SK-N-SH treated with all-trans-retinoic acid at 6 μM for 48 hours (cell line): ENCODE data around the gene ABCC3.

Experiments used
- CREB5 ChIP-seq: fragments of 250-450 bp; sonication (Bioruptor Pico); IDR thresholded peaks from 2 replicates; pipeline ENCODE4 v1.5.1; 2020; ENCODE audit warnings: low read depth, mild to moderate bottlenecking, moderate library complexity
- CSDC2 ChIP-seq: fragments of 250-450 bp; sonication (Bioruptor Pico); IDR thresholded peaks from 2 replicates; pipeline ENCODE4 v1.5.0; 2020; ENCODE audit warnings: mild to moderate bottlenecking, moderate library complexity
- ESRRG ChIP-seq: fragments of 250-450 bp; sonication (Bioruptor Pico); IDR thresholded peaks from 2 replicates; pipeline ENCODE4 v1.6.1; 2021; ENCODE audit warnings: mild to moderate bottlenecking
- ISL1 ChIP-seq: fragments of 250-450 bp; sonication (Bioruptor Pico); IDR thresholded peaks from 2 replicates; pipeline ENCODE4 v2.1.2; 2022; ENCODE audit warnings: mild to moderate bottlenecking, moderate library complexity
- TCF4 ChIP-seq: fragments of 250-450 bp; sonication (Bioruptor Pico); IDR thresholded peaks from 2 replicates; pipeline ENCODE4 v1.8.0; 2021; ENCODE audit warnings: mild to moderate bottlenecking, moderate library complexity, borderline replicate concordance
- TOX ChIP-seq: fragments of 250-450 bp; sonication (Bioruptor Pico); IDR thresholded peaks from 2 replicates; pipeline ENCODE4 v1.8.0; 2021; ENCODE audit warnings: mild to moderate bottlenecking, moderate library complexity, borderline replicate concordance
- TSHZ2 ChIP-seq: fragments of 250-450 bp; sonication (Bioruptor Pico); IDR thresholded peaks from 2 replicates; pipeline ENCODE4 v1.5.0; 2020; ENCODE audit warnings: mild to moderate bottlenecking, moderate library complexity
- ZNF70 ChIP-seq: fragments of 450-650 bp; formaldehyde crosslinking; IDR thresholded peaks from 2 replicates; pipeline ENCODE4 v1.5.0; 2020; ENCODE audit warnings: mild to moderate bottlenecking, moderate library complexity

- TF ChIP-seq ESRRG (CRISPR knock-in tag) (no peak), TCF4 (CRISPR knock-in tag) (no peak), CREB5 (no peak), TOX (CRISPR knock-in tag) (no peak), ISL1 (no peak), CSDC2 (CRISPR knock-in tag) (no peak), TSHZ2 (CRISPR knock-in tag) (no peak), ZNF70 (CRISPR knock-in tag) (no peak)
Measured at GRCh38 chr17:50684612-50685333, 50.1 kb downstream of the ABCC3 start.
